HFFc6 (cell line): ENCODE results near the gene USP2. TPM values are rescaled to one million over a fixed set of nuclear protein-coding genes. Genes with fewer than 3 reads are reported as not detected.

ENCODE experiments used
- DNase-seq: peaks from one replicate; pipeline ENCODE4 v3.0.0-alpha.2; 2018
- H3K27ac Mint-ChIP-seq: 2 replicates; pipeline ENCODE4 v1.8.0; 2020; ENCODE audit warnings: mild to moderate bottlenecking, mixed read lengths
- H3K27me3 Mint-ChIP-seq: 2 replicates; pipeline ENCODE4 v1.8.0; 2021; ENCODE audit warnings: mild to moderate bottlenecking, moderate library complexity, mixed read lengths; ENCODE audit not compliant: insufficient read depth
- H3K36me3 Mint-ChIP-seq: 2 replicates; pipeline ENCODE4 v1.8.0; 2021; ENCODE audit warnings: low read depth, mixed read lengths
- H3K4me1 Mint-ChIP-seq: 2 replicates; pipeline ENCODE4 v1.8.0; 2020; ENCODE audit warnings: low read depth, mixed read lengths
- H3K4me3 Mint-ChIP-seq: 2 replicates; pipeline ENCODE4 v1.8.0; 2020; ENCODE audit warnings: mild to moderate bottlenecking, moderate library complexity, mixed read lengths
- H3K9me3 Mint-ChIP-seq: 2 replicates; pipeline ENCODE4 v1.8.0; 2020; ENCODE audit warnings: mild to moderate bottlenecking, mixed read lengths
- microRNA-seq: library from miRNA; unstranded; fragments of <30 nt; microRNA quantifications from one replicate; pipeline ENCODE4, GENCODE V29; 2019
- total RNA-seq, 6 experiments: library from RNA; stranded (reverse); fragmentation: NEBNext Ultra II Directional; extraction: Animal tissue kit (Norgen Biotek cat#: 25700); gene quantifications; 2 replicates in 1 of 6; 3 replicates in 5 of 6; pipeline ENCODE4 v1.2.3, GENCODE V29; 2021
- TF ChIP-seq, protein P1 (sequence below): fragments of 200-600 bp; sonication (generic); IDR thresholded peaks from 2 replicates; pipeline ENCODE4 v1.5.0; 2021; ENCODE audit warnings: antibody characterized with exemption, mild to moderate bottlenecking

USP2 gene
- total RNA-seq, 6 experiments from 2014 or later, result 0.32 to 0.71 (median 0.49) TPM

DNA sequence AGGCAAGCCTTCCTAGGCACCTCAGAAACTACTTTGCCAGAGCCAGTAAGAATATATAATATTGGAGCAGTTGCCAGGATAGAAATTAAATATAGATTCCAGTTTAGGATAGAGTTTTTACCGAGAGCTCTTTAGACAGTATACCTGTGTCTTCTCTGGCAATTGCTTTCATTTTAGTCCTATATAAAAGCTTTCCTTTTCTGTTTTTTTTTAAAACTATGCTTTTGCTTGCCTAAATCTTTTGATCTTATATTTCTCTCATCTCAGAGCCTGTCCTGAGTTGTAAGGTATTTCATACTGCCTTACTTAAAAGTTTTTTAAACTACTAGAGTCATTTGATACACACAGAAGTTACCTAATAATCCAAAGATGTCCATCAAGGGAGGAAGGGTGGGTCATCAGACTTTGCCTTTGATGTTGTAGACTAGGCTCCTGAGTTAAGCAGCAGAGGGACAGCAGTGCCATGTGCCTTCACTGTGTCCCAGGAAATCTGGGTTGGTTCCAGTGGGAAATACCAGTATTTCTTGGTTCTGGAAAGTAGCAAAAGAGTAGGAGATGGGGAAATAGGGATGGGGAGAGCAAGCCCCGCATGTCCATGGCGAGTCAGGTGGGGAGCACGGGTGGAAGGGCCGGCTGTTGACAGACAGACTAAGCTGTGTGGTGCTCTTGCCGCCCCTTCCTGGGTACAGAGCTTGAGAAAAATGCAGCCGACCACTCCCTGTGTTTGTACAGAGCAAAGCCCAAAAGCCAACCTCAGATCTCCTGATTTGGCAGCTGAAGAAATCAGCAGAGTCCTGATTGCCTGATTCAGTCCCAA, 75.7 kb downstream of the USP2 start:
- H3K9me3 Mint-ChIP-seq, result no peaks in the 10 kb centered on the region

More for the DNA sequence above, 75.7 kb downstream of the USP2 start:
- no peak for DNase-seq
- Mint-ChIP-seq H3K27me3 (peaks cover 2% of the 10 kb centered on the region), H3K36me3 (peaks cover 28% of the 10 kb centered on the region), H3K27ac (no peak overlapping the region; the same call in 1 of the 2 replicates), H3K4me1 (peaks cover 13% of the 10 kb centered on the region), H3K4me3 (no peak overlapping the region)
- TF ChIP-seq, protein P1, sequence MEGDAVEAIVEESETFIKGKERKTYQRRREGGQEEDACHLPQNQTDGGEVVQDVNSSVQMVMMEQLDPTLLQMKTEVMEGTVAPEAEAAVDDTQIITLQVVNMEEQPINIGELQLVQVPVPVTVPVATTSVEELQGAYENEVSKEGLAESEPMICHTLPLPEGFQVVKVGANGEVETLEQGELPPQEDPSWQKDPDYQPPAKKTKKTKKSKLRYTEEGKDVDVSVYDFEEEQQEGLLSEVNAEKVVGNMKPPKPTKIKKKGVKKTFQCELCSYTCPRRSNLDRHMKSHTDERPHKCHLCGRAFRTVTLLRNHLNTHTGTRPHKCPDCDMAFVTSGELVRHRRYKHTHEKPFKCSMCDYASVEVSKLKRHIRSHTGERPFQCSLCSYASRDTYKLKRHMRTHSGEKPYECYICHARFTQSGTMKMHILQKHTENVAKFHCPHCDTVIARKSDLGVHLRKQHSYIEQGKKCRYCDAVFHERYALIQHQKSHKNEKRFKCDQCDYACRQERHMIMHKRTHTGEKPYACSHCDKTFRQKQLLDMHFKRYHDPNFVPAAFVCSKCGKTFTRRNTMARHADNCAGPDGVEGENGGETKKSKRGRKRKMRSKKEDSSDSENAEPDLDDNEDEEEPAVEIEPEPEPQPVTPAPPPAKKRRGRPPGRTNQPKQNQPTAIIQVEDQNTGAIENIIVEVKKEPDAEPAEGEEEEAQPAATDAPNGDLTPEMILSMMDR, result no peak

Small RNAs within 50 kb of the gene (microRNA-seq; reads per million reads assigned to microRNA genes)
- gene MIR6756, result not detected

Other genes with a start within 250 kb of the USP2 start
- under 1 TPM; 0.05 to 0.50 (median 0.18) TPM for gene ABCG4, start 232.6 kb downstream of the USP2 start, total RNA-seq
- 10 to 100 TPM; 11.8 to 14.5 (median 12.9) TPM for gene NLRX1, start 213.0 kb downstream of the USP2 start, total RNA-seq
- gene NHERF4, start 196.2 kb downstream of the USP2 start, total RNA-seq, result not detected
- gene CBL, start 175.4 kb downstream of the USP2 start, total RNA-seq, result 10 to 100 TPM; 24.2 to 31.2 (median 26.1) TPM
- 1 to 10 TPM; 1.8 to 7.7 (median 6.9) TPM for gene MCAM, start 64.6 kb downstream of the USP2 start, total RNA-seq
- gene RNF26, start 47.2 kb downstream of the USP2 start, total RNA-seq, result 10 to 100 TPM; 48.6 to 63.5 (median 52.7) TPM
- 10 to 100 TPM in 5 of 6 experiments, 1 to 10 TPM in 1; 8.2 to 16.1 (median 15.1) TPM for gene C1QTNF5, start 40.8 kb downstream of the USP2 start, total RNA-seq
- not detected for gene MFRP, start 35.0 kb downstream of the USP2 start, total RNA-seq
- 100 to 1,000 TPM; 705 to 934 (median 790) TPM for gene THY1, start 41.5 kb upstream of the USP2 start, total RNA-seq